ENCODE results near the gene EPN1. TPM values are rescaled to one million over a fixed set of nuclear protein-coding genes. Genes with fewer than 3 reads are reported as not detected.
"Not testable (repeated sequence)": the region's sequence is repeated elsewhere in the genome, so short reads cannot be mapped to it uniquely, and the experiment has no call there.

EPN1 gene
- total and polyA plus RNA-seq, 9 of the 15 experiments (the other 6 are each of a cell fraction or from before 2014, with no cell fraction given): 0.08 to 138 (median 12.7) TPM

- no peak overlapping the region for H3K27ac ChIP-seq (ENCODE audit: extremely low read depth, low read depth, low read length)
- ChIA-PET CTCF (ENCODE audit: low intra/inter-chr PET ratio) (no interaction called here), POLR2A (no interaction called here)
- TF ChIP-seq, protein P1, sequence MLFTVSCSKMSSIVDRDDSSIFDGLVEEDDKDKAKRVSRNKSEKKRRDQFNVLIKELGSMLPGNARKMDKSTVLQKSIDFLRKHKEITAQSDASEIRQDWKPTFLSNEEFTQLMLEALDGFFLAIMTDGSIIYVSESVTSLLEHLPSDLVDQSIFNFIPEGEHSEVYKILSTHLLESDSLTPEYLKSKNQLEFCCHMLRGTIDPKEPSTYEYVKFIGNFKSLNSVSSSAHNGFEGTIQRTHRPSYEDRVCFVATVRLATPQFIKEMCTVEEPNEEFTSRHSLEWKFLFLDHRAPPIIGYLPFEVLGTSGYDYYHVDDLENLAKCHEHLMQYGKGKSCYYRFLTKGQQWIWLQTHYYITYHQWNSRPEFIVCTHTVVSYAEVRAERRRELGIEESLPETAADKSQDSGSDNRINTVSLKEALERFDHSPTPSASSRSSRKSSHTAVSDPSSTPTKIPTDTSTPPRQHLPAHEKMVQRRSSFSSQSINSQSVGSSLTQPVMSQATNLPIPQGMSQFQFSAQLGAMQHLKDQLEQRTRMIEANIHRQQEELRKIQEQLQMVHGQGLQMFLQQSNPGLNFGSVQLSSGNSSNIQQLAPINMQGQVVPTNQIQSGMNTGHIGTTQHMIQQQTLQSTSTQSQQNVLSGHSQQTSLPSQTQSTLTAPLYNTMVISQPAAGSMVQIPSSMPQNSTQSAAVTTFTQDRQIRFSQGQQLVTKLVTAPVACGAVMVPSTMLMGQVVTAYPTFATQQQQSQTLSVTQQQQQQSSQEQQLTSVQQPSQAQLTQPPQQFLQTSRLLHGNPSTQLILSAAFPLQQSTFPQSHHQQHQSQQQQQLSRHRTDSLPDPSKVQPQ (CRISPR knock-in tag; IDR thresholded peaks at IDR 0.05; ENCODE audit: borderline replicate concordance): no peak
- TF ChIP-seq PYGO2 (tag; IDR thresholded peaks at IDR 0.05) (no peak), SMARCE1 (IDR thresholded peaks at IDR 0.05) (no peak), GABPB1 (CRISPR knock-in tag; IDR thresholded peaks at IDR 0.05) (no peak), TCF7 (IDR thresholded peaks at IDR 0.05; ENCODE audit: borderline replicate concordance) (no peak)
- no peaks in the 10 kb centered on the region for H3K79me2 ChIP-seq (ENCODE audit: control insufficient read depth, insufficient read depth, low read length)
- H3K4me1 ChIP-seq (replicated peaks in 1 of 2; ENCODE audit: control insufficient read depth in 2 of 2, insufficient read depth in 2 of 2, low read length in 2 of 2): no peaks in the 10 kb centered on the region; a peak in 1 of 5 replicates
- WGBS (ENCODE audit: insufficient coverage, low coverage, missing lambda C conversion rate): 3% methylated on average over 11 of the region's 11 CpGs
- no peak overlapping the region for H3K4me2 ChIP-seq (ENCODE audit: insufficient read depth, low read length)
- no peaks in the 10 kb centered on the region for H4K20me1 ChIP-seq (replicated peaks; ENCODE audit: control insufficient read depth, insufficient read depth, low read length)
- DNase-seq (ENCODE audit: extremely low read depth in 1 of 4, low spot score in 3 of 4): no peak
- BruUV-seq (replicated peaks): no TSS peak
- no peak overlapping the region for H2AFZ ChIP-seq (ENCODE audit: low read depth, low read length)
- ATAC-seq: no peak
- H3K27me3 ChIP-seq (ENCODE audit: control insufficient read depth in 2 of 2, insufficient read depth in 2 of 2, low read length in 2 of 2): peaks cover 11 to 46% of the 10 kb centered on the region in 2 experiments; a peak in 4 of 5 replicates
- peaks cover 4% of the 10 kb centered on the region for H3K9me3 ChIP-seq (replicated peaks; ENCODE audit: control insufficient read depth, insufficient read depth, low read depth, low read length)
- in situ Hi-C loops (cut with MboI) (no loop called here), intact Hi-C loops (cut with micrococcal nuclease) (no loop called here)
- H3K9me1 ChIP-seq (ENCODE audit: control insufficient read depth, insufficient read depth, low read length): no peaks in the 10 kb centered on the region
- no peak overlapping the region for H3K9ac ChIP-seq (ENCODE audit: insufficient read depth in 1 of 2, low read depth in 2 of 2, low read length in 2 of 2)
- no peak overlapping the region for H3K4me3 ChIP-seq
- no peak for FAIRE-seq
- no peaks in the 10 kb centered on the region for H3K36me3 ChIP-seq (ENCODE audit: control insufficient read depth, insufficient read depth, low read length)
Measured at GRCh38 chr19:55717251-55717650, 42.2 kb downstream of the EPN1 start.

DNA sequence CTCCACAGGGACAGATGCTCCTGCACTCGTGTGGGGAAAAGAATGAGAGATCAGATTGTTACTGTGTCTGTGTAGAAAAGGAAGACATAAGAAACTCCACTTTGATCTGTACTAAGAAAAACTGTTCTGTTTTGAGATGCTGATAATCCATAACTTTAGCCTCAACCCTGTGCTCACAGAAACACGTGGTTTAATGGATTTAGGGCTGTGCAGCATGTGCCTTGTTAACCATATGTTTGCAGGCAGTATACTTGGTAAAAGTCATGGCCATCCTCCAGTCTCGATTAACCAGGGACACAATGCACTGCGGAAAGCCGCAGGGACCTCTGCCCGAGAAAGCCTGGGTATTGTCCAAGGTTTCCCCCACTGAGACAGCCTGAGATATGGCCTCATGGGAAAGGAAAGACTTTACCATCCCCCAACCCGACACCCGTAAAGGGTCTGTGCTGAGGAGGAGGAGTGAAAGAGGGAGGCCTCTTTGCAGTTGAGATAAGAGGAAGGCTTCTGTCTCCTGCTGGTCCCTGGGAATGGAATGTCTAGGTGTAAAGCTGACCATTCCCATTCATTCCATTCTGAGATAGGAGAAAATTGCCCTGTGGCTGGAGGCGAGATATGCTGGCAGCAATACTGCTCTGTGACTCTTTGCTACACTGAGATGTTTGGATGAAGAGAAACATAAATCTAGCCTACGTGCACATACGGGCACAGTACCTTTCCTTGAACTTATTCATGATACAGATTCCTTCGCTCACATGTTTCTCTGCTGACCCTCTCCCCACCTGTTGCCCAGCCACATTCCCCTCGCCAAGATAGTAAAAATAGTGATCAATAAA lies 43.1 kb downstream of the EPN1 start:
- H3K27ac ChIP-seq (ENCODE audit: extremely low read depth, low read depth, low read length); H3K4me3 ChIP-seq; H3K4me2 ChIP-seq (ENCODE audit: insufficient read depth, low read length); FAIRE-seq; H3K9me3 ChIP-seq (replicated peaks; ENCODE audit: control insufficient read depth, insufficient read depth, low read depth, low read length); H4K20me1 ChIP-seq (replicated peaks; ENCODE audit: control insufficient read depth, insufficient read depth, low read length); intact Hi-C loops (cut with micrococcal nuclease); H3K4me1 ChIP-seq (replicated peaks in 1 of 2; ENCODE audit: control insufficient read depth in 2 of 2, insufficient read depth in 2 of 2, low read length in 2 of 2); ATAC-seq; H3K9me1 ChIP-seq (ENCODE audit: control insufficient read depth, insufficient read depth, low read length); H3K79me2 ChIP-seq (ENCODE audit: control insufficient read depth, insufficient read depth, low read length); BruUV-seq (replicated peaks); H3K36me3 ChIP-seq (ENCODE audit: control insufficient read depth, insufficient read depth, low read length); in situ Hi-C loops (cut with MboI); H2AFZ ChIP-seq (ENCODE audit: low read depth, low read length); CTCF ChIA-PET (ENCODE audit: low intra/inter-chr PET ratio); DNase-seq (ENCODE audit: extremely low read depth in 1 of 4, low spot score in 3 of 4); H3K9ac ChIP-seq (ENCODE audit: insufficient read depth in 1 of 2, low read depth in 2 of 2, low read length in 2 of 2): not testable (repeated sequence)
- POLR2A ChIA-PET: interaction anchor here (0.7 kb wide), 1 partner anchor 41 kb away, joined by 3 read pairs; no protein-coding TSS in a partner anchor
- 15% methylated on average over 12 of the region's 13 CpGs for WGBS (ENCODE audit: insufficient coverage, low coverage, missing lambda C conversion rate)
- H3K27me3 ChIP-seq (ENCODE audit: control insufficient read depth in 2 of 2, insufficient read depth in 2 of 2, low read length in 2 of 2): peaks cover 11 to 46% of the 10 kb centered on the region in 2 experiments; a peak in 4 of 5 replicates
